ENCODE results near the gene OR2G3.
A peak's percentile ranks its signal among the peaks of the same experiment; 100 is the strongest.

The OR2G3 gene

GRCh38 chr1:247638011-247638410, 32.6 kb downstream of the OR2G3 start:
- no peak overlapping the region for H3K27ac ChIP-seq (replicated peaks; ENCODE audit: low read length)
- no peaks in the 10 kb centered on the region for H3K36me3 ChIP-seq (replicated peaks in 1 of 2; ENCODE audit: control insufficient read depth in 2 of 2, insufficient read depth in 2 of 2, low read length in 2 of 2)
- H2AFZ ChIP-seq (ENCODE audit: low read length) = no peak overlapping the region
- H3K23ac ChIP-seq (ENCODE audit: low read depth, low read length, poor library complexity) = no peak overlapping the region
- no peak overlapping the region for H2BK120ac ChIP-seq (ENCODE audit: low read depth, low read length)
- H3K9ac ChIP-seq (ENCODE audit: low read depth, low read length, poor library complexity) = no peak overlapping the region
- peaks cover 0 to 1% of the 10 kb centered on the region in 2 donors for H3K4me1 ChIP-seq (ENCODE audit: control insufficient read depth in 2 of 2, insufficient read depth in 1 of 2, low read depth in 1 of 2, low read length in 2 of 2)
- H3K18ac ChIP-seq (ENCODE audit: low read length) = no peak overlapping the region
- H3K27me3 ChIP-seq (ENCODE audit: control insufficient read depth in 3 of 3, insufficient read depth in 3 of 3, low read depth in 1 of 3, low read length in 3 of 3) = no peaks in the 10 kb centered on the region
- H3K4ac ChIP-seq (ENCODE audit: low read length) = no peak overlapping the region
- H3K4me2 ChIP-seq (ENCODE audit: insufficient read depth, low read length, poor library complexity, severe bottlenecking) = no peak overlapping the region
- H4K91ac ChIP-seq (ENCODE audit: low read depth, low read length, poor library complexity) = no peak overlapping the region
- H2BK12ac ChIP-seq (ENCODE audit: low read length) = no peak overlapping the region
- H2AK5ac ChIP-seq (ENCODE audit: low read depth, low read length) = no peak overlapping the region
- peaks cover 0 to 2% of the 10 kb centered on the region in 2 donors for H3K9me3 ChIP-seq (replicated peaks in 1 of 2; ENCODE audit: control insufficient read depth in 2 of 2, insufficient read depth in 1 of 2, low read depth in 1 of 2, low read length in 2 of 2)
- no peak overlapping the region for H3K4me3 ChIP-seq (ENCODE audit: low read length in 2 of 2)
- no peak overlapping the region for H4K8ac ChIP-seq (ENCODE audit: low read depth, low read length)
- DNase-seq (ENCODE audit: low spot score) = no peak
- no CpG with 5 or more reads among the region's 4 CpGs for WGBS, 2 donors (ENCODE audit: extremely low coverage in 2 of 2, insufficient read length in 2 of 2, insufficient replicate concordance in 1 of 2)
- H2BK5ac ChIP-seq (ENCODE audit: low read length) = no peak overlapping the region
- H2BK15ac ChIP-seq (ENCODE audit: low read length) = no peak overlapping the region
- no peaks in the 10 kb centered on the region for H3K79me1 ChIP-seq (ENCODE audit: low read depth, low read length)
- no peak overlapping the region for H3K14ac ChIP-seq (ENCODE audit: low read length)

DNA sequence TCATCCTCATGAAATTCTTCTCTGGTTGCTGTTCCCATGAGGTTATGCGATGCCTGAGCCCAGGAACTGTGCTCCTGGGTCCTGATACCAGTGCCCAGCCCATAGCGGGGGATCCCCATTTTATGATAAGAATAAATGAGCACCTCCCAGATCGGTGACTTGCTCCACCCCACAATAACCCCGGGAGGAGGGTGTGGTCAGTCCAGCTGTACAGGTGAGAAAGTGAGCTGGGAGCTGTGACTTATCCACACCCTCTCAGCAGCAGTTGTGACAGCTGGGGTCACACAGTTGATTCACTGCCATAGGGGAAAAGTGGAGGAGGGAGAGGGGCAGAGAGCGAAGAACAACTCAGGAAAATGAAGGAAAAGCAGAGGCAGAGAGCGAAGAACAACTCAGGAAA, 33.4 kb downstream of the OR2G3 start:
- H3K9ac ChIP-seq (ENCODE audit: low read depth, low read length, poor library complexity) = no peak overlapping the region
- H3K4ac ChIP-seq (ENCODE audit: low read length) = no peak overlapping the region
- H3K27ac ChIP-seq (replicated peaks; ENCODE audit: low read length) = no peak overlapping the region
- no peak overlapping the region for H2BK5ac ChIP-seq (ENCODE audit: low read length)
- H3K4me2 ChIP-seq (ENCODE audit: insufficient read depth, low read length, poor library complexity, severe bottlenecking) = peak overlapping the region; percentile 26
- no peak overlapping the region for H2BK12ac ChIP-seq (ENCODE audit: low read length)
- no peak overlapping the region for H2BK15ac ChIP-seq (ENCODE audit: low read length)
- H4K91ac ChIP-seq (ENCODE audit: low read depth, low read length, poor library complexity) = no peak overlapping the region
- H3K4me3 ChIP-seq (ENCODE audit: low read length in 2 of 2) = no peak overlapping the region
- peaks cover 0 to 2% of the 10 kb centered on the region in 2 donors for H3K9me3 ChIP-seq (replicated peaks in 1 of 2; ENCODE audit: control insufficient read depth in 2 of 2, insufficient read depth in 1 of 2, low read depth in 1 of 2, low read length in 2 of 2)
- no peaks in the 10 kb centered on the region for H3K36me3 ChIP-seq (replicated peaks in 1 of 2; ENCODE audit: control insufficient read depth in 2 of 2, insufficient read depth in 2 of 2, low read length in 2 of 2)
- no peak overlapping the region for H2BK120ac ChIP-seq (ENCODE audit: low read depth, low read length)
- no peak for DNase-seq (ENCODE audit: low spot score)
- no peaks in the 10 kb centered on the region for H3K79me1 ChIP-seq (ENCODE audit: low read depth, low read length)
- no peak overlapping the region for H4K8ac ChIP-seq (ENCODE audit: low read depth, low read length)
- no peak overlapping the region for H2AK5ac ChIP-seq (ENCODE audit: low read depth, low read length)
- WGBS, 2 donors (ENCODE audit: extremely low coverage in 2 of 2, insufficient read length in 2 of 2, insufficient replicate concordance in 1 of 2) = no CpG with 5 or more reads among the region's 6 CpGs
- no peak overlapping the region for H2AFZ ChIP-seq (ENCODE audit: low read length)
- no peaks in the 10 kb centered on the region for H3K27me3 ChIP-seq (ENCODE audit: control insufficient read depth in 3 of 3, insufficient read depth in 3 of 3, low read depth in 1 of 3, low read length in 3 of 3)
- H3K14ac ChIP-seq (ENCODE audit: low read length) = no peak overlapping the region
- no peak overlapping the region for H3K18ac ChIP-seq (ENCODE audit: low read length)
- no peak overlapping the region for H3K23ac ChIP-seq (ENCODE audit: low read depth, low read length, poor library complexity)
- H3K4me1 ChIP-seq (ENCODE audit: control insufficient read depth in 2 of 2, insufficient read depth in 1 of 2, low read depth in 1 of 2, low read length in 2 of 2) = peaks cover 0 to 1% of the 10 kb centered on the region in 2 donors

- Histone ChIP-seq H3K27me3 (ENCODE audit: control insufficient read depth in 3 of 3, insufficient read depth in 3 of 3, low read depth in 1 of 3, low read length in 3 of 3) (no peaks in the 10 kb centered on the region), H3K79me1 (ENCODE audit: low read depth, low read length) (no peaks in the 10 kb centered on the region), H2AFZ (ENCODE audit: low read length) (peak overlapping the region; percentile 69), H4K8ac (ENCODE audit: low read depth, low read length) (no peak overlapping the region), H3K36me3 (replicated peaks in 1 of 2; ENCODE audit: control insufficient read depth in 2 of 2, insufficient read depth in 2 of 2, low read length in 2 of 2) (no peaks in the 10 kb centered on the region), H3K14ac (ENCODE audit: low read length) (no peak overlapping the region), H3K27ac (replicated peaks; ENCODE audit: low read length) (no peak overlapping the region), H4K91ac (ENCODE audit: low read depth, low read length, poor library complexity) (no peak overlapping the region), H2BK15ac (ENCODE audit: low read length) (peak overlapping the region; percentile 28), H3K9ac (ENCODE audit: low read depth, low read length, poor library complexity) (peak overlapping the region; percentile 57), H3K4me1 (ENCODE audit: control insufficient read depth in 2 of 2, insufficient read depth in 1 of 2, low read depth in 1 of 2, low read length in 2 of 2) (peaks cover 0 to 1% of the 10 kb centered on the region in 2 donors), H3K18ac (ENCODE audit: low read length) (peak overlapping the region; percentile 95), H3K4me3 (ENCODE audit: low read length in 2 of 2) (peak overlapping the region in 1 of 2 donors; percentile 73), H3K9me3 (replicated peaks in 1 of 2; ENCODE audit: control insufficient read depth in 2 of 2, insufficient read depth in 1 of 2, low read depth in 1 of 2, low read length in 2 of 2) (peaks cover 0 to 2% of the 10 kb centered on the region in 2 donors), H2AK5ac (ENCODE audit: low read depth, low read length) (no peak overlapping the region), H3K23ac (ENCODE audit: low read depth, low read length, poor library complexity) (peak overlapping the region; percentile 35), H2BK12ac (ENCODE audit: low read length) (no peak overlapping the region), H3K4me2 (ENCODE audit: insufficient read depth, low read length, poor library complexity, severe bottlenecking) (peak overlapping the region; percentile 65), H2BK5ac (ENCODE audit: low read length) (no peak overlapping the region), H3K4ac (ENCODE audit: low read length) (no peak overlapping the region), H2BK120ac (ENCODE audit: low read depth, low read length) (no peak overlapping the region)
- no CpG with 5 or more reads among the region's 55 CpGs for WGBS, 2 donors (ENCODE audit: extremely low coverage in 2 of 2, insufficient read length in 2 of 2, insufficient replicate concordance in 1 of 2)
- peak; percentile 24 for DNase-seq (ENCODE audit: low spot score)
Observed at GRCh38 chr1:247639381-247639981, 34.1 kb downstream of the OR2G3 start.

- no peak overlapping the region for H3K4me3 ChIP-seq (ENCODE audit: low read length in 2 of 2)
- no peak overlapping the region for H3K18ac ChIP-seq (ENCODE audit: low read length)
- H3K4me2 ChIP-seq (ENCODE audit: insufficient read depth, low read length, poor library complexity, severe bottlenecking) = no peak overlapping the region
- H3K9me3 ChIP-seq (replicated peaks in 1 of 2; ENCODE audit: control insufficient read depth in 2 of 2, insufficient read depth in 1 of 2, low read depth in 1 of 2, low read length in 2 of 2) = no peaks in the 10 kb centered on the region
- no peak overlapping the region for H2AK5ac ChIP-seq (ENCODE audit: low read depth, low read length)
- no peak overlapping the region for H2BK15ac ChIP-seq (ENCODE audit: low read length)
- H2BK5ac ChIP-seq (ENCODE audit: low read length) = no peak overlapping the region
- H3K9ac ChIP-seq (ENCODE audit: low read depth, low read length, poor library complexity) = no peak overlapping the region
- H3K4me1 ChIP-seq (ENCODE audit: control insufficient read depth in 2 of 2, insufficient read depth in 1 of 2, low read depth in 1 of 2, low read length in 2 of 2) = peaks cover 5 to 6% of the 10 kb centered on the region in 2 donors
- no peaks in the 10 kb centered on the region for H3K36me3 ChIP-seq (replicated peaks in 1 of 2; ENCODE audit: control insufficient read depth in 2 of 2, insufficient read depth in 2 of 2, low read length in 2 of 2)
- no peak overlapping the region for H3K4ac ChIP-seq (ENCODE audit: low read length)
- WGBS, 2 donors (ENCODE audit: extremely low coverage in 2 of 2, insufficient read length in 2 of 2, insufficient replicate concordance in 1 of 2) = no CpG with 5 or more reads among the region's 5 CpGs
- H3K23ac ChIP-seq (ENCODE audit: low read depth, low read length, poor library complexity) = no peak overlapping the region
- H2AFZ ChIP-seq (ENCODE audit: low read length) = no peak overlapping the region
- no peak overlapping the region for H2BK120ac ChIP-seq (ENCODE audit: low read depth, low read length)
- H4K91ac ChIP-seq (ENCODE audit: low read depth, low read length, poor library complexity) = no peak overlapping the region
- no peak for DNase-seq (ENCODE audit: low spot score)
- H4K8ac ChIP-seq (ENCODE audit: low read depth, low read length) = no peak overlapping the region
- H2BK12ac ChIP-seq (ENCODE audit: low read length) = no peak overlapping the region
- no peaks in the 10 kb centered on the region for H3K79me1 ChIP-seq (ENCODE audit: low read depth, low read length)
- no peak overlapping the region for H3K27ac ChIP-seq (replicated peaks; ENCODE audit: low read length)
- H3K14ac ChIP-seq (ENCODE audit: low read length) = no peak overlapping the region
- H3K27me3 ChIP-seq (ENCODE audit: control insufficient read depth in 3 of 3, insufficient read depth in 3 of 3, low read depth in 1 of 3, low read length in 3 of 3) = no peaks in the 10 kb centered on the region
Observed at GRCh38 chr1:247642742-247643141, 37.4 kb downstream of the OR2G3 start.
